Body of pancreas (tissue), 4 donors: ENCODE data around the gene XRN1. TPM values are rescaled to one million over a fixed set of nuclear protein-coding genes. Genes with fewer than 3 reads are reported as not detected.

Experiments
- ATAC-seq: fragments of 150-250 bp; one replicate; pipeline ENCODE4 v1.9.1; 2016
- DNase-seq, 4 donors: peaks; one replicate each; pipeline ENCODE4 v3.0.0-alpha.2; 2019
- H3K27ac ChIP-seq, 4 donors: fragments of 200-600 bp; sonication (generic); 1 replicate in 3 of 4; 2 replicates in 1 of 4; pipeline versions ENCODE4 v1.5.1 to v1.6.1; 2016 to 2019; ENCODE audit warnings: mild to moderate bottlenecking in 1 of 4, mixed read lengths in 1 of 4, moderate library complexity in 1 of 4
- H3K27me3 ChIP-seq, 2 donors: fragments of 200-600 bp; sonication (generic); one replicate each; pipeline ENCODE4 v1.6.0; 2016; ENCODE audit warnings: mild to moderate bottlenecking in 1 of 2
- H3K36me3 ChIP-seq, 2 donors: fragments of 200-600 bp; sonication (generic); replicated peaks in 1 of 2; 2 replicates each; pipeline ENCODE4 v1.5.1; 2016; ENCODE audit warnings: low read depth in 2 of 2; ENCODE audit not compliant: insufficient read depth in 1 of 2
- H3K4me1 ChIP-seq: fragments of 200-600 bp; sonication (generic); one replicate; pipeline ENCODE4 v1.6.0; 2016
- H3K4me3 ChIP-seq, 2 donors: fragments of 200-600 bp; sonication (generic); 1 replicate in 1 of 2; 2 replicates in 1 of 2; pipeline ENCODE4 v1.5.1; 2016 to 2019
- H3K9me3 ChIP-seq, 3 donors: fragments of 200-600 bp; sonication (generic); 1 replicate in 2 of 3; 2 replicates in 1 of 3; pipeline ENCODE4 v1.5.1; 2016
- CTCF ChIP-seq, 7 experiments: fragments of 450-650 bp in 4 of 7; fragments of 200-600 bp in 3 of 7; sonication (generic) in 3 of 7; IDR thresholded peaks; one replicate each; pipeline ENCODE4 v1.5.1; 2016 to 2019; ENCODE audit warnings: antibody characterized with exemption in 7 of 7
- POLR2A ChIP-seq, 3 donors: fragments of 450-650 bp; IDR thresholded peaks; one replicate each; pipeline ENCODE4 v1.6.1; 2016; ENCODE audit warnings: antibody characterized with exemption in 3 of 3, mild to moderate bottlenecking in 2 of 3
- WGBS, 2 donors: methylation state at CpG; one replicate each; pipeline ENCODE4 v1.1.5; 2017; 5-methylcytosine and 5-hydroxymethylcytosine counted together
- intact Hi-C: fragments of 100-400 bp; cut with DNase I; formaldehyde crosslinking; loops from one replicate; pipeline ENCODE4 v1.15.1; 2023
- small RNA-seq: library from RNA; depleted of rRNA; stranded (forward); fragments of <200 nt; gene quantifications from one replicate; pipeline ENCODE3, GENCODE V24; 2016
- total RNA-seq, 2 donors: library from RNA; depleted of rRNA; stranded (reverse); fragments of >200 nt; gene quantifications; one replicate each; pipeline ENCODE4 v1.1.0, GENCODE V29; 2016

Gene XRN1
- total RNA-seq, 2 donors from 2014 or later: 20.5 to 37.2 TPM

DNA sequence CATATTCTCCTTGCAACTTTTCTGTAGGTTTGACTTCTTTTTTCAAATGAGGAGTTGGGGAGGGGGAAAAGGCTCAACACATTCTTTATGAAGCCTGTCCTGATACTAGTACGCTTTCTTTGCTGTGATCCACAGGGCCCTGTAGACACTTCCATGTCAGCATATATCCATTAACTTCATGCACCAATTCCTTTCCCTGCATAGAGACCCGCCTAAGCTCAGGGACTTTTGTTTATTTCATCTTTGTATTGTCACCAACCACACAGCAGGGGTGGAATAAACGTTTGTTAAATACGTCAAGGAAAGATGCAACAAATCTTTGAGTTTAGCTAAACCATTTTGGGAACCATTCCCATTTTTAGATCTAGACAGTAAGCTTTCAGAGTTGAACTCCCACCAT lies 179.4 kb downstream of the XRN1 start:
- no peak overlapping the region for H3K4me3 ChIP-seq
- TF ChIP-seq POLR2A (IDR thresholded peaks at IDR 0.05) (no peak), CTCF (IDR thresholded peaks at IDR 0.05) (no peak)
- intact Hi-C loops: no loop called here
- H3K36me3 ChIP-seq: no peaks in the 10 kb centered on the region
- ATAC-seq: no peak
- no peaks in the 10 kb centered on the region for H3K27me3 ChIP-seq
- WGBS, 2 donors: 62 to 66% methylated on average over 4 of the region's 4 CpGs
- no peaks in the 10 kb centered on the region for H3K4me1 ChIP-seq
- H3K9me3 ChIP-seq: no peaks in the 10 kb centered on the region
- no peak for DNase-seq
- no peak overlapping the region for H3K27ac ChIP-seq

DNA sequence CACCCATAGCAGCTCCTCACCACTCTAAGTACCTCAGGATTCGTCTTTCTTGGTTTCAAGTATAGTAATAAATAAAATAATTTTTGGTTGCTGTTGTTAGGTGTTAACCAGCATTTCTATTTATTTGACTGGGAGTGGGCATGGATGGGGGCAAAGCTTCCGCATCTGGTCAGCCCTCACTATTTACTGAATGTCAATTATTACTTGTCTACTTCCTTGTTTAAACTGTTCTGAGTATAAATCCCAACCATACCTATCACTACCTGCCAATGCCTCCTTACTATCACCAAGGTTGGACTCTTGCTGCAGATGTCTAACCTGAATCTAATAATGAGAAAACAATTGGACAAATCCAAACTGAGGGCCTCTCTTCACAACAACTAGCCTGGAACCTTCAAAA lies 180.6 kb downstream of the XRN1 start:
- WGBS, 2 donors: 47 to 57% methylated on average over 2 of the region's 2 CpGs
- no peak for ATAC-seq
- no peaks in the 10 kb centered on the region for H3K36me3 ChIP-seq

DNA sequence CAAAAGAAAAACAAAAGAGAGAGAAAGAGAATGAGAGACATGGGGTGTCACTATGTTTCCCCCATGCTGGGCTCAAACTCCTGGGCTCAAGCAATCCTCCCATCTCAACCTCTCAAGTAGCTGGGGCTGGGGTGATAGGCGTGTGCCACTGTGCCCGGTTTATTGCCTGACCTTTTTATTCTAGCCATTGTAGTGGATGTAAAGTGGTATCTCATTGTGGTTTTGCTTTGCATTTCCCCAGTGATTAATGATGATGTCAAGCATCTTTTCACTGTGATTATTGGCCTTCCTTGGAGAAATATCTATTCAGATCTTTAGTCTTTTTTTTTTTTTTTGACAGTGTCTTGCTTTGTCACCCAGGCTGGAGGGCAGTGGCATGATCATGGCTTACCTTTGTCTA lies 184.7 kb downstream of the XRN1 start:
- Histone ChIP-seq H3K27me3 (no peaks in the 10 kb centered on the region), H3K9me3 (no peaks in the 10 kb centered on the region), H3K4me3 (no peak overlapping the region), H3K27ac (no peak overlapping the region), H3K4me1 (no peaks in the 10 kb centered on the region), H3K36me3 (no peaks in the 10 kb centered on the region)
- TF ChIP-seq POLR2A (IDR thresholded peaks at IDR 0.05) (no peak), CTCF (IDR thresholded peaks at IDR 0.05) (no peak)
- intact Hi-C loops: no loop called here
- no peak for ATAC-seq
- 59 to 84% methylated on average over 2 of the region's 2 CpGs for WGBS, 2 donors
- DNase-seq: no peak

More for the DNA sequence above, 180.6 kb downstream of the XRN1 start:
- no peaks in the 10 kb centered on the region for H3K27me3 ChIP-seq
- no peaks in the 10 kb centered on the region for H3K4me1 ChIP-seq
- DNase-seq: no peak
- intact Hi-C loops: no loop called here
- no peak overlapping the region for H3K4me3 ChIP-seq
- no peaks in the 10 kb centered on the region for H3K9me3 ChIP-seq
- TF ChIP-seq POLR2A (IDR thresholded peaks at IDR 0.05): no peak
- no peak overlapping the region for H3K27ac ChIP-seq

DNA sequence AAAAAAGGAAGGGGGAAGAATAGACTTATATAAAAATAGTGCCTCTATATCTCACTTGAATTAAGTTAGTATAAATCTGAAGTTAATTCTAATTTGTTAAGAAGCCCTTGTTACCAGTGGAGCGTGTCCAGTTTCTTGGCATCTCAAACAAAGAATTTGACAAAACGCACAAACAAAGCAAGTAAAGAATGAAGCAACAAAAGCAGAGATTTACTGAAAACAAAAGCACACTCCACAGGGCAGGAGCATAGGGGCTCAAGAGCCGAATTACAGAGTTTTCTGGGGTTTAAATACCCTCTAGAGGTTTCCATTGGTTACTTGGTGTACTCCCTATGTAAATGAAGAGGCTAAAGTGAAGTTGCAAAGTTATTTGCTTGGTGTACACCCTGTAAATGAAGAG lies 188.5 kb downstream of the XRN1 start:
- no peak for ATAC-seq
- H3K4me3 ChIP-seq: no peak overlapping the region
- H3K27me3 ChIP-seq: no peaks in the 10 kb centered on the region
- 69 to 76% methylated on average over 3 of the region's 3 CpGs for WGBS, 2 donors
- no peak for DNase-seq
- H3K36me3 ChIP-seq: no peaks in the 10 kb centered on the region
- H3K4me1 ChIP-seq: no peaks in the 10 kb centered on the region
- TF ChIP-seq CTCF (IDR thresholded peaks at IDR 0.05) (no peak), POLR2A (IDR thresholded peaks at IDR 0.05) (no peak)
- H3K27ac ChIP-seq: no peak overlapping the region
- intact Hi-C loops: no loop called here
- no peaks in the 10 kb centered on the region for H3K9me3 ChIP-seq

DNA sequence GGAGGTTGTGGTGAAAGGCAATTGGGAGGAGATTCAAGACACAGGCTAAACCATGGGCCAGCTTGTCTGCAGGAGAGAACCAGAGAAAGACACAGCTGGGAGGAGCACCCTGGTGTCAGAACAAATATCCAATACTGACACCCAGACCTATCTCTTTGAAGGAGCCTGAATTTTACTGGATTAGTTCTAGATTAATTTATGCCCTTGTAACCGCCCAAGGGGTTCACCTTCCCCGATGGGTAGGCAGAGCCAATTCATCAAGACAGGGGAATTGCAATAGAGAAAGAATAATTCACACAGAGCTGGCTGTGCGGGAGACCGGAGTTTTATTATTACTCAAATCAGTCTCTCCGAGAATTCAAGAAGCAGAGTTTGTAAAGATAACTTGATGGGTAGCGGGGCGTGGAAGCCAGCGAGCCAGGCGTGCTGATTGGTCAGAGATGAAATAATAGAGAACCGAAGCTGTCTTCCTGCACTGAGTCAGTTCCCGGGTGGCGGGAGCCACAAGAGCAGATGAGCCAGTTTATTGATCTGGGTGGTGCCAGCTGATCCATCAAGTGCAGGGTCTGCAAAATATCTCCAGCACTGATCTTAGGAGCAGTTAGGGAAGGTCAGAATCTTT lies 191.0 kb downstream of the XRN1 start:
- Histone ChIP-seq H3K36me3 (no peaks in the 10 kb centered on the region), H3K9me3 (no peaks in the 10 kb centered on the region), H3K4me1 (no peaks in the 10 kb centered on the region), H3K27ac (no peak overlapping the region), H3K4me3 (no peak overlapping the region), H3K27me3 (no peaks in the 10 kb centered on the region)
- no peak for ATAC-seq
- 86 to 95% methylated on average over 11 to 12 of the region's 12 CpGs for WGBS, 2 donors
- DNase-seq: no peak
- intact Hi-C loops: no loop called here
- TF ChIP-seq POLR2A (IDR thresholded peaks at IDR 0.05) (no peak), CTCF (IDR thresholded peaks at IDR 0.05) (no peak)

Small RNA genes within 50 kb of the gene (small RNA-seq; reads per million reads assigned to genes)
- gene RNU1-100P: not detected
- gene RNU6-1294P: not detected

Other genes with a start within 250 kb of the XRN1 start
- 10 to 100 TPM in 1 of 2 donors, 1 to 10 TPM in 1; 8.2 to 35.5 TPM for gene GK5, start 222.5 kb downstream of the XRN1 start, total RNA-seq
- gene ATR, start 130.7 kb upstream of the XRN1 start, total RNA-seq: 10 to 100 TPM; 18.2 to 18.8 TPM
- 10 to 100 TPM in 1 of 2 donors, 1 to 10 TPM in 1; 6.3 to 21.8 TPM for gene PLS1, start 148.4 kb upstream of the XRN1 start, total RNA-seq